ENCODE data around the gene CLEC2D. TPM values are rescaled to one million over a fixed set of nuclear protein-coding genes. Genes with fewer than 3 reads are reported as not detected.
"Not testable (repeated sequence)": the region's sequence is repeated elsewhere in the genome, so short reads cannot be mapped to it uniquely, and the experiment has no call there.

Gene CLEC2D
- total RNA-seq, 2 experiments from 2014 or later, result 190 to 212 TPM

DNA sequence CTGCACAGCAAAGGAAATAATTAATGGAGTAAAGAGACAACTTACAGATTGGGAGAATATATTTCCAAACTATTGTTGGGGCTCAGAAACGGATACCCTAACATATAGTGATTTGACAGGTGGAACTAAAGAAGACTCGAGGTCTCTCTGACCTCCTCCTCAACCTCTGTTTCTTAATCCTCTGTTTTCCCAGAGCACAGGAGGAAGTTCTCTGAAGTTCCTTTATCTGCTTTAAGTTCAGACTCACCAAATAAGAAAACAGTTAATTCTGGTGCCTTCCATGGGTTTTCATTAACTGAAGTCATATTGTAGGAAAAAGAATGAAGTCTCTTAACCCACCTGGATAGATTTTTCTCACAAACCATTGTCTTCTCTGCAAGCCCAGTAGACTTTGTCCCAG, 29.2 kb downstream of the CLEC2D start:
- POLR2A ChIA-PET, result no interaction called here
- CTCF ChIA-PET, result interaction anchor here (1.2 to 1.9 kb wide), 3 partner anchors 10 to 64 kb away, joined by 3 to 9 read pairs (median 4); no protein-coding TSS in a partner anchor
- intact Hi-C loops (cut with DNase I, micrococcal nuclease), result no loop called here

DNA sequence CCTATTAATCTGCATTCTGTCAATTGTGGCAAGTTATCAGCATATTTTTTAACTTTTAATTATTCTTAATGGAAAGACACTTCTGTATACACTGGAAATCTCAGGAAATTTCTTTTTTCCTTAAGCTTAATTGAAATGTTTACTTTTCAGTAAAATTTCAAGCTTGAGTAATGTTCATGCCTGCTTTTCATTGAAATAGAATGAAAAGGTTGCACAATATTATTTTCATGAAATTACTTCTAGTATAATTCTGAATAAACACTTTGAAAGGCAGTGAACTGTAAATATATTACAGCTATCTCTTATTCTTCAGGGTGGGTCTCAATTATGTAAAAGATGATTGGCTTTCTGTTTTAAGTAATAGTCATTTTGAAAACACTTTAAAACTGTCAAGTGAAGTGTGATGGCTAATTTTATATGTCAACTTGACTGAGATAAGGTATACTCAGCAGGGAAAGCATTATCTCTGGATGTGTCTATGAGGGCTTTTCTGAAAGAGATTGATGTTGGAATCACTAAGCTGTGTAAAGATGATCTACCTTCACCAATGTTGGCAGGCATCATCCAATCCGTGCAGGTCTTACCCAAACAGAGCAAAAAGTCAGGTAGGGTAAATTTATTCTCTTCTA, 29.9 kb downstream of the CLEC2D start:
- ATAC-seq, result peak; percentile 14
- H3K27ac Mint-ChIP-seq, result peak overlapping the region; percentile 28
- no peak for DNase-seq
- CTCF ChIA-PET, result interaction anchor here (0.5 to 1.9 kb wide), 6 partner anchors 9 to 65 kb away, joined by 3 to 9 read pairs (median 4); no protein-coding TSS in a partner anchor
- H3K36me3 Mint-ChIP-seq (ENCODE audit: low read depth), result peaks cover 39% of the 10 kb centered on the region
- peaks cover 64% of the 10 kb centered on the region for H3K4me1 Mint-ChIP-seq
- no peak overlapping the region for H3K4me3 Mint-ChIP-seq
- H3K9me3 Mint-ChIP-seq (ENCODE audit: low read depth), result peaks cover 21% of the 10 kb centered on the region
- POLR2A ChIA-PET, result no interaction called here
- no peaks in the 10 kb centered on the region for H3K27me3 Mint-ChIP-seq
- intact Hi-C loops (cut with DNase I, micrococcal nuclease), result no loop called here

More for the DNA sequence above, 29.2 kb downstream of the CLEC2D start:
- Mint-ChIP-seq H3K9me3 (ENCODE audit: low read depth) (peaks cover 22% of the 10 kb centered on the region), H3K27ac (peak overlapping the region; percentile 28), H3K4me3 (no peak overlapping the region), H3K27me3 (no peaks in the 10 kb centered on the region), H3K4me1 (peaks cover 62% of the 10 kb centered on the region), H3K36me3 (ENCODE audit: low read depth) (peaks cover 42% of the 10 kb centered on the region)
- ATAC-seq (no peak), DNase-seq (no peak)

DNA sequence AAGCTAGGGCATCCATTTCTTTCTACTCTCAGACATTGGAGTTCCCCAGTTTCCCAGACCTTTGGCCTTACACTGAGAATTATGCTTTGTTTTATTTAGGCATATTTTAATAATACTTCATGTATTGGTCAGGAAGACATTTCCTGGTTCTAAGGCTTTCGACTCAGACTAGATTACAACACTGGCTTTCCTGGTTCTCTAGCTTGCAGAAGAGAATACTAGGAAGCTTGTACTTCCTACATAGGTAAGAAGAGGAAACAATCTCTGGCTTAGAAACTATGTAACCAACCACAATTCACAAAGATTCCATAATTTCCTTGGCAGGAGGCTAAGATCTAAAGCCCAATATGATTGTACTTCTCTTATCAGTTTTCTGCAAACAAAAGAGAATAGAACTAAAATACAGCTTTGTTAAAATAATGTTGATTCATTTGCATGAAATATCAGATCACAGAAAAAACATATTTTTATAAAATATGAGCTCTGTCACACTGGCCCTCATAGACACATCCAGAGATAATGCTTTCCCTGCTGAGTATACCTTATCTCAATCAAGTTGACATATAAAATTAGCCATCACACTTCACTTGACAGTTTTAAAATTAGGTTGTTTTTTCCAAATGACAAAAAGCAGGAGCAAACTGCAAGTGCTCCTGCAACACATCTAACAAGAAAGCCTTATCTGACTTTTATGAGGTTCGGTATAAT, 30.5 kb downstream of the CLEC2D start:
- H3K9me3 Mint-ChIP-seq (ENCODE audit: low read depth), result peaks cover 24% of the 10 kb centered on the region
- peaks cover 35% of the 10 kb centered on the region for H3K36me3 Mint-ChIP-seq (ENCODE audit: low read depth)
- intact Hi-C loops (cut with DNase I, micrococcal nuclease), result loop anchor here in 1 of 2 experiments (5.0 kb wide), 1 partner anchor 42 kb away; no protein-coding TSS in a partner anchor
- peak overlapping the region; percentile 1 for H3K27ac Mint-ChIP-seq
- POLR2A ChIA-PET, result interaction anchor here (0.8 kb wide), 1 partner anchor 36 kb away, joined by 3 read pairs; no protein-coding TSS in a partner anchor
- H3K4me3 Mint-ChIP-seq, result no peak overlapping the region
- CTCF ChIA-PET, result interaction anchor here (0.5 to 1.9 kb wide), 11 partner anchors 8 to 65 kb away, joined by 3 to 9 read pairs (median 3); no protein-coding TSS in a partner anchor
- no peaks in the 10 kb centered on the region for H3K27me3 Mint-ChIP-seq
- H3K4me1 Mint-ChIP-seq, result peaks cover 65% of the 10 kb centered on the region
- ATAC-seq (no peak), DNase-seq (no peak)

DNA sequence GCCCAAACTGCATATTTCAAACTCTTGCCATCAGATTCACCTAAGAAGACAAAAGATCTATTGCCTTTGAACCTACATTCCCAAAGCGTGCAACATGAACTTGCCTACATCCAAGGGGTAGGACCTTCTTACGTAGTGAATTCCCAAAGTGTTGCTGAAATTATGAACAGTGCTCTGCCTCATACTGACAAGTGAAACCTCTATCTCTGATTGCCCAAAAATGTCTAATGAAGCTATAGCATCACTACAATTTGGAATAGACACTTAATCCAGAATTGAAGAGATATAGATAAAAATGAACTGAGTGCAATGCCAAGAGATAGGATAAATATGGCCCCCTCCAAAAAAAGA, 31.1 kb downstream of the CLEC2D start:
- ATAC-seq, result no peak
- Mint-ChIP-seq H3K4me3 (no peak overlapping the region), H3K27me3 (no peaks in the 10 kb centered on the region), H3K27ac (peak overlapping the region; percentile 89), H3K9me3 (ENCODE audit: low read depth) (peaks cover 24% of the 10 kb centered on the region), H3K36me3 (ENCODE audit: low read depth) (peaks cover 35% of the 10 kb centered on the region), H3K4me1 (peaks cover 66% of the 10 kb centered on the region)
- intact Hi-C loops (cut with DNase I, micrococcal nuclease), result loop anchor here in 1 of 2 experiments (5.0 kb wide), 1 partner anchor 42 kb away; no protein-coding TSS in a partner anchor
- ChIA-PET CTCF (interaction anchor here (0.8 to 1.9 kb wide), 8 partner anchors 8 to 56 kb away, joined by 3 to 9 read pairs (median 3); no protein-coding TSS in a partner anchor), POLR2A (interaction anchor here (0.8 kb wide), 1 partner anchor 36 kb away, joined by 3 read pairs; no protein-coding TSS in a partner anchor)
- DNase-seq, result no peak

DNA sequence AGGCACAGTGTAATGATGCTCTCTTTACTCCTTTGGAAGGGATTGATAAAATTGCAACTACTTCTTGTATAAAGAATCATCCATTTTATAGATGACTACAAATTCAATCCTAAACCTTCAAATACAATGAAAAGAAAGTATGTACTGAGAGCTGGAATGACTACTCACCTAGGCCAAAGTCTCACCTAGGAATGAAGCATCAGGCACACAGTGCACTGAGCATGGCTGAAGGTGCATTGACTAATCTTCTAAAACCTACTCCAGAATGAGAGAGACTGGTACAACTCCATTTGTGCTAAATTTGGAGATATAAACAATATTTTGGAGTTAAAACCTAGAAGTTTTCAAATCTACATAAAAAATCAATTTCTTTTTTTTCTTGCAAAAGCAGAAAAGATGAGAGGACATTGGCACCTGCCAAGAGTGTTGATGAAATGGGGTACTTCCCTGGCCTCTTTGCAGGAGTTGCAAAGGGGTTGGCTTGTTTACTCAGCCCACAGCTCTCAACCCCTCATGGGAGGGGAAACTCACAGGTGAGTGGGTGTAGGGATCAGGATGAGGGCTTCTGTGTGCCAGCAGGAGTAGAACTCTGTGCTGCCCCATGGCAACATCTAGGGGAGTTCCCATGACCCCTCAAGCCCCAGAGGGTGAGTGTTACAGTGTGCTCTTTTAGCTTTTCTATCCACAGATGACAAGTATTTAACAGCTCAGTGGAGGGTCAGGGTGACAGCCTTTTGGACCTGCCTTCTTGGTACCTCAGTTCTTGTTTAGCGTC, 32.1 kb downstream of the CLEC2D start:
- peak; percentile 61 for ATAC-seq
- CTCF ChIA-PET, result interaction anchor here (0.7 to 1.8 kb wide), 5 partner anchors 10 to 370 kb away, joined by 3 to 6 read pairs (median 4); no protein-coding TSS in a partner anchor
- Mint-ChIP-seq H3K27me3 (no peaks in the 10 kb centered on the region), H3K36me3 (ENCODE audit: low read depth) (peaks cover 34% of the 10 kb centered on the region), H3K27ac (peak overlapping the region; percentile 89), H3K4me3 (peak overlapping the region; percentile 19), H3K9me3 (ENCODE audit: low read depth) (peaks cover 25% of the 10 kb centered on the region), H3K4me1 (peaks cover 72% of the 10 kb centered on the region)
- POLR2A ChIA-PET, result interaction anchor here (0.6 to 1.4 kb wide), 4 partner anchors 12 to 1048 kb away, joined by 3 to 7 read pairs (median 4); no protein-coding TSS in a partner anchor
- intact Hi-C loops (cut with DNase I, micrococcal nuclease), result loop anchor here (1.0 to 5.0 kb wide), 2 partner anchors 41 to 53 kb away; no protein-coding TSS in a partner anchor
- peak; percentile 52 for DNase-seq

GRCh38 chr12:9702255-9702654, 32.7 kb downstream of the CLEC2D start:
- peak; percentile 53 for ATAC-seq
- peaks cover 26% of the 10 kb centered on the region for H3K9me3 Mint-ChIP-seq (ENCODE audit: low read depth)
- peak overlapping the region; percentile 89 for H3K27ac Mint-ChIP-seq
- intact Hi-C loops (cut with DNase I, micrococcal nuclease), result loop anchor here in 1 of 2 experiments (5.0 kb wide), 1 partner anchor 40 kb away; no protein-coding TSS in a partner anchor
- ChIA-PET POLR2A (interaction anchor here (0.6 to 1.4 kb wide), 2 partner anchors 55 to 1049 kb away, joined by 3 to 7 read pairs; no protein-coding TSS in a partner anchor), CTCF (interaction anchor here (0.7 to 1.8 kb wide), 5 partner anchors 9 to 371 kb away, joined by 3 to 6 read pairs (median 4); no protein-coding TSS in a partner anchor)
- peaks cover 30% of the 10 kb centered on the region for H3K36me3 Mint-ChIP-seq (ENCODE audit: low read depth)
- peak; percentile 71 for DNase-seq
- no peaks in the 10 kb centered on the region for H3K27me3 Mint-ChIP-seq
- H3K4me3 Mint-ChIP-seq, result peak overlapping the region; percentile 19
- H3K4me1 Mint-ChIP-seq, result peaks cover 75% of the 10 kb centered on the region

DNA sequence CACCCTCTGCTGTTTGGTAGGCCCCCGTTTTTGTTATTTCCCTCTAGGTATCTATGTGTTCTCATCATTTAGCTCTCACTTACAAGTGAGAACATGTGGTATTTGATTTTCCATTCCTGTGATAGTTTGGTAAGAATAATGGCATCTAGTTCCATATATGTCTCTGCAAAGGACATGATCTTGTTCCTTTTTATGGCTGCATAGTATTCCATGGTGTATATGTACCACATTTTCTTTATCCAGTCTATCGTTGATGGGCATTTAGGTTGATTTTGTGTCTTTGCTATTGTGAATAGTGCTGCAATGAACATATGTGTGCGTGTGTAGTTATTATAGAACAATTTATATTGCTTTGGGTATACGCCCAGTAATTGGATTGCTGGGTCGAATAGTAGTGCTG, 35.0 kb downstream of the CLEC2D start:
- CTCF ChIA-PET, H3K27ac Mint-ChIP-seq, DNase-seq, H3K4me3 Mint-ChIP-seq, H3K27me3 Mint-ChIP-seq, ATAC-seq: not testable (repeated sequence)
- intact Hi-C loops (cut with DNase I, micrococcal nuclease), result loop anchor here in 1 of 2 experiments (5.0 kb wide), 1 partner anchor 38 kb away; no protein-coding TSS in a partner anchor
- Mint-ChIP-seq H3K9me3 (ENCODE audit: low read depth) (peaks cover 22% of the 10 kb centered on the region), H3K4me1 (peaks cover 75% of the 10 kb centered on the region), H3K36me3 (ENCODE audit: low read depth) (peaks cover 21% of the 10 kb centered on the region)
- POLR2A ChIA-PET, result interaction anchor here (0.6 kb wide), 2 partner anchors 17 to 89 kb away, joined by 3 read pairs; no protein-coding TSS in a partner anchor

- H3K36me3 Mint-ChIP-seq (ENCODE audit: low read depth), result peaks cover 21% of the 10 kb centered on the region
- H3K4me3 Mint-ChIP-seq, result no peak overlapping the region
- no peak for DNase-seq
- intact Hi-C loops (cut with DNase I, micrococcal nuclease), result loop anchor here in 1 of 2 experiments (1.0 kb wide), 1 partner anchor 28 kb away; no protein-coding TSS in a partner anchor
- H3K9me3 Mint-ChIP-seq (ENCODE audit: low read depth), result peaks cover 22% of the 10 kb centered on the region
- H3K27ac Mint-ChIP-seq, result peak overlapping the region; percentile 52
- ChIA-PET CTCF (interaction anchor here (0.7 to 4.3 kb wide), 16 partner anchors 9 to 374 kb away, joined by 3 to 53 read pairs (median 4); no protein-coding TSS in a partner anchor), POLR2A (interaction anchor here (0.5 to 2.7 kb wide), 2 partner anchors 37 to 55 kb away, joined by 4 to 8 read pairs; partner anchors contain the start of gene CLEC2D)
- no peak for ATAC-seq
- H3K27me3 Mint-ChIP-seq, result no peaks in the 10 kb centered on the region
- H3K4me1 Mint-ChIP-seq, result peaks cover 63% of the 10 kb centered on the region
Measured at GRCh38 chr12:9706086-9706685, 36.7 kb downstream of the CLEC2D start.

DNA sequence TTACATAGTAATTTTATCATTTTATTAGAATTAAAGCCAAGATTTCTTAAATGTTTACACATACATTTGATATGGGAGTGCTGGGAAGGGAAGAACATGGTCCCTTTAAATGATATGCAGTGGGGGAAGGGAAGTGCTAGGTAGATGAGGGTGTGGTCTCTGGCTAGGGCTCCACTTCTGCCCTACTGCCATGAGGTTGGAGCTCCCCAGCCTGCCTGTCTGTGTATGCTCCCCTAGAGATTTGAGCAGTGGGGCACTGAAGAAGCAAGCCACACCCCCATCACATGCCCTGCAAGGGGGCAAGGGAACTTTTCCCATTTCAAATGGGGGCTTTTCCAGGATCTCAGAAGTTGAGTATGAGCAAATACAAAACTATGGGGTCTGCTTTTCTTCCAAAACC, 37.8 kb downstream of the CLEC2D start:
- peak overlapping the region; percentile 60 for H3K4me3 Mint-ChIP-seq
- H3K9me3 Mint-ChIP-seq (ENCODE audit: low read depth), result peaks cover 22% of the 10 kb centered on the region
- ChIA-PET CTCF (interaction anchor here (0.6 to 4.3 kb wide), 22 partner anchors 8 to 377 kb away, joined by 3 to 53 read pairs (median 4); partner anchors contain the start of gene CLEC2D), POLR2A (interaction anchor here (0.6 to 2.7 kb wide), 2 partner anchors 38 to 506 kb away, joined by 3 to 8 read pairs; partner anchors contain the start of gene CLEC2D)
- H3K4me1 Mint-ChIP-seq, result peaks cover 55% of the 10 kb centered on the region
- DNase-seq, result peak; percentile 32
- peaks cover 21% of the 10 kb centered on the region for H3K36me3 Mint-ChIP-seq (ENCODE audit: low read depth)
- H3K27ac Mint-ChIP-seq, result peak overlapping the region; percentile 94
- intact Hi-C loops (cut with DNase I, micrococcal nuclease), result no loop called here
- no peaks in the 10 kb centered on the region for H3K27me3 Mint-ChIP-seq
- peak; percentile 40 for ATAC-seq
